CD14-positive monocyte (primary cell): ENCODE measurements around the gene ECE2. TPM values are rescaled to one million over a fixed set of nuclear protein-coding genes. Genes with fewer than 3 reads are reported as not detected.

Experiments used
- DNase-seq, 3 donors: peaks; one replicate each; pipeline ENCODE4 v3.0.0-alpha.2; 2011 to 2022
- H2AFZ ChIP-seq: 2 replicates; pipeline ENCODE4 v1.6.0; 2012; ENCODE audit warnings: mild to moderate bottlenecking, low read depth, low read length, inconsistent platforms; ENCODE audit not compliant: insufficient read depth, poor library complexity, severe bottlenecking
- H3K27ac ChIP-seq, 2 donors: 1 replicate in 1 of 2; 2 replicates in 1 of 2; pipeline ENCODE4 v1.5.1; 2012 to 2013; ENCODE audit warnings: low read length in 2 of 2, control low read depth in 1 of 2, inconsistent platforms in 1 of 2, low read depth in 1 of 2, mild to moderate bottlenecking in 1 of 2
- H3K27me3 ChIP-seq, 2 donors: one replicate each; pipeline versions ENCODE4 v1.6.0 to v1.6.1; 2011 to 2013; ENCODE audit warnings: low read length in 2 of 2; ENCODE audit not compliant: control insufficient read depth in 2 of 2, insufficient read depth in 2 of 2
- H3K36me3 ChIP-seq, 2 donors: replicated peaks in 1 of 2; 1 replicate in 1 of 2; 2 replicates in 1 of 2; pipeline versions ENCODE4 v1.5.1 to v1.6.1; 2012 to 2013; ENCODE audit warnings: low read length in 2 of 2, control low read depth in 1 of 2, inconsistent platforms in 1 of 2, mild to moderate bottlenecking in 1 of 2; ENCODE audit not compliant: insufficient read depth in 2 of 2, control insufficient read depth in 1 of 2
- H3K4me1 ChIP-seq, 2 donors: 1 replicate in 1 of 2; 2 replicates in 1 of 2; pipeline versions ENCODE4 v1.5.1 to v1.6.1; 2012 to 2013; ENCODE audit warnings: low read length in 2 of 2, control low read depth in 1 of 2, inconsistent platforms in 1 of 2, mild to moderate bottlenecking in 1 of 2, moderate library complexity in 1 of 2; ENCODE audit not compliant: insufficient read depth in 2 of 2, control insufficient read depth in 1 of 2
- H3K4me2 ChIP-seq: replicated peaks from 2 replicates; pipeline ENCODE3; 2012; ENCODE audit warnings: low read length, moderate library complexity, mild to moderate bottlenecking; ENCODE audit not compliant: poor library complexity, severe bottlenecking; ENCODE audit errors: extremely low read depth
- H3K4me3 ChIP-seq, 3 experiments: fragments of 200-600 bp in 1 of 3; sonication (generic) in 1 of 3; replicated peaks in 1 of 3; 1 replicate in 2 of 3; 2 replicates in 1 of 3; pipeline ENCODE4 v1.5.1; 2011 to 2013; ENCODE audit warnings: low read length in 3 of 3, mild to moderate bottlenecking in 3 of 3, control low read depth in 2 of 3, low read depth in 2 of 3, inconsistent platforms in 1 of 3, moderate library complexity in 1 of 3
- H3K79me2 ChIP-seq: 2 replicates; pipeline ENCODE4 v1.6.0; 2012; ENCODE audit warnings: mild to moderate bottlenecking, control low read depth, inconsistent platforms, low read length, moderate library complexity; ENCODE audit not compliant: insufficient read depth
- H3K9ac ChIP-seq: 2 replicates; pipeline ENCODE4 v1.6.0; 2017; ENCODE audit warnings: low read length, mild to moderate bottlenecking; ENCODE audit not compliant: insufficient read depth, poor library complexity, severe bottlenecking
- H3K9me3 ChIP-seq, 2 donors: replicated peaks in 1 of 2; 1 replicate in 1 of 2; 2 replicates in 1 of 2; pipeline versions ENCODE4 v1.5.1 to v1.6.1; 2012 to 2013; ENCODE audit warnings: low read length in 2 of 2, control low read depth in 1 of 2; ENCODE audit not compliant: control insufficient read depth in 1 of 2, insufficient read depth in 1 of 2
- H4K20me1 ChIP-seq: 2 replicates; pipeline ENCODE4 v1.6.0; 2012; ENCODE audit warnings: mild to moderate bottlenecking, low read length, control low read depth, moderate library complexity; ENCODE audit not compliant: insufficient read depth
- H3K27ac Mint-ChIP-seq, 7 donors: one replicate each; pipeline ENCODE4 v1.8.0; 2020; ENCODE audit warnings: mild to moderate bottlenecking in 7 of 7, mixed read lengths in 7 of 7, moderate library complexity in 6 of 7, inconsistent platforms in 2 of 7
- H3K27me3 Mint-ChIP-seq, 3 donors: one replicate each; pipeline ENCODE4 v1.8.0; 2021 to 2022; ENCODE audit warnings: low read depth in 3 of 3, mild to moderate bottlenecking in 3 of 3, mixed read lengths in 3 of 3, moderate library complexity in 3 of 3, inconsistent platforms in 1 of 3
- H3K36me3 Mint-ChIP-seq, 2 donors: one replicate each; pipeline ENCODE4 v1.8.0; 2020; ENCODE audit warnings: mixed read lengths in 2 of 2, inconsistent platforms in 1 of 2, mild to moderate bottlenecking in 1 of 2
- H3K4me1 Mint-ChIP-seq: one replicate; pipeline ENCODE4 v1.8.0; 2020; ENCODE audit warnings: mild to moderate bottlenecking, mixed read lengths
- H3K4me3 Mint-ChIP-seq, 2 donors: one replicate each; pipeline ENCODE4 v1.8.0; 2020; ENCODE audit warnings: mild to moderate bottlenecking in 2 of 2, mixed read lengths in 2 of 2, moderate library complexity in 1 of 2
- H3K9me3 Mint-ChIP-seq, 7 donors: one replicate each; pipeline ENCODE4 v1.8.0; 2020 to 2022; ENCODE audit warnings: mixed read lengths in 7 of 7, mild to moderate bottlenecking in 6 of 7, moderate library complexity in 6 of 7, inconsistent platforms in 2 of 7
- CTCF ChIP-seq: fragments of 200-600 bp; IDR thresholded peaks from one replicate; pipeline ENCODE4 v1.8.0; 2022; ENCODE audit warnings: antibody characterized with exemption, mild to moderate bottlenecking
- WGBS: methylation state at CpG from one replicate; pipeline ENCODE4 v1.1.5; 2013; ENCODE audit warnings: missing lambda C conversion rate; ENCODE audit not compliant: insufficient coverage; 5-methylcytosine and 5-hydroxymethylcytosine counted together
- intact Hi-C, 2 donors: fragments of 100-400 bp; cut with micrococcal nuclease; formaldehyde crosslinking; loops; one replicate each; pipeline versions ENCODE4 v1.15.0 to v1.15.1; 2023
- polyA plus RNA-seq, 3 donors: library from polyadenylated mRNA; depleted of rRNA in 1 of 3; unstranded in 2 of 3; stranded (reverse) in 1 of 3; fragments of 300-500 nt in 2 of 3; fragments of >200 nt in 1 of 3; fragmentation: Illumina TruSeq in 2 of 3; gene quantifications; 1 replicate in 2 of 3; 2 replicates in 1 of 3; pipeline ENCODE4 v1.2.3, GENCODE V29; 2012 to 2021

The ECE2 gene
- polyA plus RNA-seq, 3 donors: not detected

- peak overlapping the region; percentile 70 to 88 for H3K4me3 Mint-ChIP-seq
- peaks cover 0 to 35% (median 18%) of the 10 kb centered on the region in 7 donors for H3K9me3 Mint-ChIP-seq
- TF ChIP-seq CTCF: no peak
- H3K4me3 ChIP-seq: peak overlapping the region in 1 of 3 experiments; percentile 69
- H3K4me1 ChIP-seq: peaks cover 18 to 22% of the 10 kb centered on the region in 2 donors
- H2AFZ ChIP-seq: no peak overlapping the region
- no peak overlapping the region for H3K27ac ChIP-seq
- H4K20me1 ChIP-seq: peaks cover 10% of the 10 kb centered on the region
- H3K27me3 Mint-ChIP-seq: peaks cover 55 to 69% (median 66%) of the 10 kb centered on the region in 3 donors
- WGBS: 2% methylated on average over 48 of the region's 49 CpGs
- peak overlapping the region; percentile 15 for H3K9ac ChIP-seq
- DNase-seq: no peak
- no peaks in the 10 kb centered on the region for H3K79me2 ChIP-seq
- H3K36me3 ChIP-seq: peaks cover 0 to 8% of the 10 kb centered on the region in 2 donors
- no peak overlapping the region for H3K27ac Mint-ChIP-seq
- H3K9me3 ChIP-seq: peaks cover 0 to 15% of the 10 kb centered on the region in 2 donors
- H3K27me3 ChIP-seq: peaks cover 37 to 66% of the 10 kb centered on the region in 2 donors
- H3K4me2 ChIP-seq: peak overlapping the region; percentile 74
- peaks cover 25 to 34% of the 10 kb centered on the region in 2 donors for H3K36me3 Mint-ChIP-seq
- peaks cover 23% of the 10 kb centered on the region for H3K4me1 Mint-ChIP-seq
- intact Hi-C loops: no loop called here
Measured at GRCh38 chr3:184260724-184261269, 15.0 kb upstream of the ECE2 start.

- Mint-ChIP-seq H3K27ac (peak within 1 kb of the TSS in 3 of 7 donors; percentile 12 to 36 (median 35)), H3K9me3 (peaks cover 0 to 35% (median 18%) of the 10 kb centered on the region in 7 donors), H3K36me3 (peaks cover 25 to 34% of the 10 kb centered on the region in 2 donors), H3K27me3 (peaks cover 55 to 73% (median 67%) of the 10 kb centered on the region in 3 donors), H3K4me3 (peak within 1 kb of the TSS; percentile 80 to 89), H3K4me1 (peaks cover 23% of the 10 kb centered on the region)
- DNase-seq: peak in 1 of 3 donors; percentile 28
- 1% methylated on average over 47 of the region's 67 CpGs for WGBS
- no peak for TF ChIP-seq CTCF
- Histone ChIP-seq H4K20me1 (peaks cover 10% of the 10 kb centered on the region), H3K27ac (no peak within 1 kb of the TSS), H3K9ac (peak within 1 kb of the TSS; percentile 15), H2AFZ (no peak within 1 kb of the TSS), H3K4me3 (peak within 1 kb of the TSS in 2 of 3 experiments; percentile 9 to 69), H3K9me3 (peaks cover 0 to 15% of the 10 kb centered on the region in 2 donors), H3K4me1 (peaks cover 18 to 22% of the 10 kb centered on the region in 2 donors), H3K79me2 (no peaks in the 10 kb centered on the region), H3K27me3 (peaks cover 37 to 66% of the 10 kb centered on the region in 2 donors), H3K36me3 (peaks cover 0 to 8% of the 10 kb centered on the region in 2 donors), H3K4me2 (peak within 1 kb of the TSS; percentile 74)
- intact Hi-C loops: no loop called here
Measured at GRCh38 chr3:184261270-184261853, 14.5 kb upstream of the ECE2 start, which contains the start of gene CAMK2N2. Gene CAMK2N2, minus strand, starts transcription at chr3:184261553. Its CDS starts 268 bp downstream, at chr3:184261285.
